CD4-positive, alpha-beta T cell treated with Interleukin-21 for 1 hour (primary cell): ENCODE data around the gene MLLT1.

Experiments
- DNase-seq: peaks from one replicate; pipeline ENCODE4 v3.0.0-alpha.2; 2020

The MLLT1 gene

DNA sequence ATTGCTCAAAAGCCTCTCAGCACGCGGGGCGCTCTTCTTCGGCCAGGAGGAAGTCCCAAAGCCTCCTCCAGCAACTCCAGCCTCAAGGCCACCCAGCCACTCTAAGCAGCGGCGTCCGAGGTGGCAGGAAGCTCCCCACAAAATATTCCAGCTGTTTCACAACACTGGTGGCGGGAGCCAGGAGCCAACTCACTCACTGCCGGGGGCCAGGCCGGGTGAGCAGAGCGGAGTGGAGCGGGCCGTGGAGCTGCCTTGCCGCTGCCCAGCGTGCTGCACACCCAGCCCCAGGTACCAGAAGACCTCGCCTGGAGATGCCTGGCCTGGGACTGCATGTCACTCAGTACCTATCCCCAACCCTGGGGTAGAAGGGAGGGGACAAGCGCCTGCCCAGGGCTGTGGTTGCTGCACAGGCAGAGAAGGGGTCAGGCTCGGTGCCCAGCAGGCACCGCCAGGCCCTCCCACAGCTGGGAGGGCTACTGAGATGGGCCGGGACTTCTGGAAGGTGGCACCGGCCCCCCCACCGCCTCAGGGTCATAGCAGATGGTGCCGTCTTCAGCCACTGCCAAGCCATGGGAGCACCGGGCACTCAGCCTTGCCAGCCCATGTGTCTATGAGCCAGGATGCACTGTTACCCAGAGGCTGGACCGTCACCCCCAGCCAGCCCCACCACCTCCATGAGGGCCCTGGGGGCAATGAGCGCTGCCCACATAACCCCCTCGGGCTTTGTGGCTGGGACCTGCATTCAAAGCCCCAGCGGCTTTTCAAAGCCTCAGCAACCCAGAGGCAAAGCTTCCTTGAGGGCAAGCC is 59.2 kb downstream of the MLLT1 start:
- DNase-seq, result no peak

- DNase-seq, result no peak
Measured at GRCh38 chr19:6219586-6220290, 60.0 kb downstream of the MLLT1 start.

GRCh38 chr19:6219147-6219525 is 60.6 kb downstream of the MLLT1 start:
- DNase-seq, result no peak

- DNase-seq, result peak; percentile 80
Measured at GRCh38 chr19:6218491-6219146, 61.2 kb downstream of the MLLT1 start.

GRCh38 chr19:6217752-6218334 is 61.9 kb downstream of the MLLT1 start:
- no peak for DNase-seq

- no peak for DNase-seq
Measured at GRCh38 chr19:6216996-6217751, 62.6 kb downstream of the MLLT1 start.

DNA sequence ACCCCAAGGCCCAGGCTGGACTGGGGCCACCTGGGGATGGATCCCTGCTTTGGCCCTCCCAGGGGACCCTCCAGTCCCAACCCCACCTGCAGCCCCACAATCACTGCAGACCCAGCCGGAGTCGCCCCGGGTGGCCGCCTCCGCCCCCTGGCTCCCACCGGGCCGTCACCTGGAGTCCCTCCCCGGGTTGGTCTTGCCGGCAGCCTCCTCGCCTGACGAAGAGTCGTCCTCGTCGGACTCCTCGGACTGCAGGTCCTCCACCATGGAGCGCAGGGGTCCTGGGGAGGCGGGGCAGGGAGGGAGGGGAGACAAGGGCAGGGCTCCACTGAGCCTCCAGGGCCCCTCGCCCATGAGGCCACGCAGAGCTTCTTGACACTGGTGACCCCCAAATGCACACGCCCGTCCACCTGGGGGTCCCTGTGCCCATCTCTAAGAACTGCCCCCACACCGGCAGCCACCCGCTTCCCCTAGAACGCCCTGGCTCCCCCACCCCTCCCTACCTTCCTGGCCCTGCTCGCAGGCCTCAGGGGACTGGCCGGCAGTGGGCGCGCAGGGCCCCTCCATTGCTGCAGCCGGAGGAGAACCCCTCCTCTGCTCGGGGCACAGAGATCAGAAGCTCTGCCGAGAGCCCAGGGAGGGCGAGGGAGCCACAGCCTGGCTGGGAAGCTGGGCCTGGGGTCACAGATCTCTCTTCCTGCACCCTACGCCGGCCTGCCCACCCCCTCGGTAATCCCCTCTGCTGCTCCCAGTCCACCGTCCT is 63.4 kb downstream of the MLLT1 start:
- no peak for DNase-seq

DNA sequence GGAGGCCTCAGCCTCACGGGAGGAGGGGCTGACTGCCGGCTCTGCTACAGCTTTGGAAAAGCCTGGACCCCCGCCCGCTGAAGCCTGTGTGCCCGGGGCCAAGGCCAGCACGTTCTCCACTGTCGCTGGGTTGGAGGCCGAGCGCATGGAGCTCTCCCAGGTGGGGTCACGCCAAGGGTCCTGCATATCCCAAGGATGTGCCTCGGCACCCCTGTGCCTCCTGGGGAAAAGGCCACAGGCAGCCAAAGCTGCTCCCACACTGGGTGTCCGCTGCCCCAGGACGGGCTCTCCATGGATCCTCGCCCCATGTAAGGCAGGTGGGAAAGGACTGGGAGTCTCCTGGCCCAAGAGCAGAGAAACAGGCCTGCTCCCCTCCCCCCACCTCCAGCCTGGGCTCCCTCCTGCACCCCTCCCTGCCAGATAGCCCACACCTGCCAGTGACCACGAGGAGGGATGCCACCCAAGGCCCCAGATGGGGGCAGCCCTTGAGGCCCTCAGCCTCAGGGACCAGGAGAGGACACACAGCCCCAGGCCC is 64.0 kb downstream of the MLLT1 start:
- DNase-seq, result no peak

GRCh38 chr19:6214881-6215541 is 64.8 kb downstream of the MLLT1 start:
- DNase-seq, result no peak

- no peak for DNase-seq
Measured at GRCh38 chr19:6213696-6214641, 65.8 kb downstream of the MLLT1 start.

- no peak for DNase-seq
Measured at GRCh38 chr19:6213266-6213595, 66.5 kb downstream of the MLLT1 start.

DNA sequence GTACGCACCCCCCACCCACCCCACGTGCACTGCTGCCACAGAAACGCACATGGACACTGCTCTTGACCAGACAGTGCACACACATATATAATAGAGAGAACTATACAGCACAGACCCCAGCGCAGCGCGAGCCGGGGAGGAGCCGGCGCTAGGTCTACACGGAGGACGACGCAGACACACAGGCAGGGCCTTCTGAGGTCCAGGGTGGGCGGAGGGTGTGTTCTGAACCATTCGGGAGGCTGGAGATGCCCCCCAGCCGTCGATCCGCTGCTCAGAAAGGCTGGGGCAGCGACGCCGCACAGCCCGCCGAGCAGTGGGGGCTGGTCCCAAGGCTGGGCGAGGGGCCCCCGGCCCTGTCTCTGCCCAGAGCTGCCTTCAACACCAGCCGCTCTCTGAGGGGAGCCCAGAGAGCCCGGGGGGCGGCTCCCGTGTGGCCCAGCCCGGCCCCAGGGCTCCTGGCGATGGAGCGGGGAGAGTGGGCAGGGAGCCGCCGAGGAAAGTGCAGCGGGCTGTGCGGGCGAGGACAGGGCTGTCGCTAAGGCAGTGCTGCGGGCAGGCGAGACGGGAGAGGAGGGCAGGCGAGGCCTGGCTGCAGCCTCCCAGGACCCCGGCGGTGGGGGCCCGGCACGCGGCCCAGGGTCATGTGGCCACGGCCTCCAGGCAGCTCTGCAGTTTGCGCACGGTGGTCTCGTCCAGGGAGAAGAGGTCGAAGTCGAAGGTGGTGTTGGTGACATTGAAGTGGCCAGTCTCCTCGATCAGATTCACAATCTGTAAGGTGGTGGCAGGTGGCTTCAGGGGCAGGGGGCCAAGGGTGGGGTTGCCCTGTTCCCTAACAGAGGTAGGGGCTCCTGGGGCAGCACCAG is 67.1 kb downstream of the MLLT1 start:
- no peak for DNase-seq

DNA sequence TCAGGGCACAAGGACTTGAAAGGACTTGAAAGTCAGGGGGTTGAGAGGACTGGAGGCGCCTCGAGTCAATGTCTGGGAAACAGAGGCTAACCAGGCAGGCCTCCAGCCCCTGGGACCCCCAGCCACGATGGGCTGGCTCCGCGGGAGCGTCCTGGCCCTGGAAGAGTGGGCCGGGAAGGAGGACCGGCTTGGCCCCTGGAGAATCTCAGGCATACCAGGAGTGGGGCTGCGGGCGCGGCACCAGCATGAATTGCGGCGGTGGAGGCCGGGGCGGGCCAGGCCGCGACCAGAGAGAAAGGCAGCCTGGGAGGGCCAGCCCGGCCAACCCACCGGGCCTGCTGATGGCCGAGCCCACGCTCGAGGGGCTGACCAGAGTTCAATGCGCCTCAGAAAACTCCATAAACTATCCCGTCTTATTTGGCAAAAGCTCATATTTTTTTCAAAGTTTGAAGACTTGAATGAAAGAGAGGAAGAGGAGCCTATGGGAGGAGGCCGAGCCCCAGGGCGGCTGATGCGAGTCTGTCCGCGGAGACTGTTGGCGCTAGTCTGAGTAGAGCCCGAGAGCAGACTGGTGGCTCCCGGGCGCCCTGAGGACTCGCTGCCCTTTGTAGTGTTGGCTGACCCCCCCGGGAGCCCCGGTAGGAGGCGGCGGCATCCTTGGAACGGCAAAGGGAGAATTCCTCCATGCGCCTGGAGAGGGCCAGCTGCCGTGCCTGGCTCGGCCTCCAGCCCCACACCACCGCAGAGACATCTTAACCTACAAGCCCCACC is 68.0 kb downstream of the MLLT1 start:
- DNase-seq, result no peak

DNA sequence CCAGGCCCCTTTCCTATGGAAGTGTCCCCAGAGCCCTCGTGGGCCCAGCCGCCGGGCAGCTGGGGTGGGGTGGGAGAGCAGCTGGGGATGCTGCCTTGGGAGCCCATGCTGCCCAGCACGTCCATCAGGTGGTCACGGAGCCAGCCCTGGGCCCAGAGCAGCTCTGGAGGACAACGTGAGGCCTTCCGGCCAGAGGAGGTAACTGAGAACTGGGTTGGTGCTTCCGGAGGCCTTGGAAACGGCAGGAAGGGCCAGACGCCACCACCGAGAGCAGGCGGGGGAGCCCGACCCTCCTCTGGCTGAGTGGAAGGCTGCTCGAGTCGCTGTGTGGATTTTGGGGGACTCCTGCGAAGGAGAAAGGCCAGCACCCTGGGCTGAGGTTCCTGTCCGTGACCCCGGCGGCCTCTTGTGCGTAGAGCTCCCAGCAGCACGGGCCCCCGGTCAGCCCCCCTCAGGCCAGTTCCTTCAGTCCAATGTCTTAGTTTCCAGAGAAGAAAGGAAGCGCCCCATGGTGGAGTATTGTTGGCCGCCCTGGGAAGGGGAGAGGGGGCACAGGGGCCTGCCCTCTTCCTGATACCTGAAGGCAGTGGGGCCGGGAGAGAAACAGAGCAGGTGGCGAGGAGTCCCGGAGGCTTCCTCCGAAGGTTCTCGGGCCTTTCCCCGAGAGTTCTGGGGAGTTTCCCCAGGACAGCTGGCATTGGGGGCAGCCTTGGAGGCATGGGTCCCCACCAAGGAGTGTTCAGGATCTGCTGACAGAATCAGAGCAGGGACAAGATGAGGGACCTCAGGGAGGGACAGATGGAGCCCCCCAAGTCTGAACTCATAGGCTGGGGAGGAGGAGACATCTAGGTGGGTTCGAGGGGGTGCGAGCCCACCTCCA is 68.8 kb downstream of the MLLT1 start:
- DNase-seq, result no peak

- no peak for DNase-seq
Measured at GRCh38 chr19:6210091-6210490, 69.7 kb downstream of the MLLT1 start.

DNA sequence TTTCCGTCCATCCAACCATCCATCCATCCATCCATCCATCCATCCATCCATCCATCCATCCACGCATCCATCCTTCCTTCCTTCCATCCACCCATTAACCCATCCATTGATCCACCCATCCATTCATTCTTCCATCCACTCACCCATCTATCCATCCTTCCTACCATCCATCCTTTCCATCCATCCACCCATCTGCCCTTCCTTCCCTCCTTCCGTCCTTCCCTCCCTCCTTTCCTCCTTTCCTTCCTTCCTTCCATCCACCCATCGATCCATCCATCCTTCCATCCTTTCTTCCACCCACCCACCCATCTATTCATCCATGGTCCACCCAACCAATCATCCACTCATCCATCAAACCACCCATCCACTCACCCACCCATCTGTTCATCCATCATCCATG is 70.1 kb downstream of the MLLT1 start:
- DNase-seq, result no peak

GRCh38 chr19:6209233-6209632 is 70.5 kb downstream of the MLLT1 start:
- no peak for DNase-seq
